ENCODE data around the gene FAAP20.

DNA sequence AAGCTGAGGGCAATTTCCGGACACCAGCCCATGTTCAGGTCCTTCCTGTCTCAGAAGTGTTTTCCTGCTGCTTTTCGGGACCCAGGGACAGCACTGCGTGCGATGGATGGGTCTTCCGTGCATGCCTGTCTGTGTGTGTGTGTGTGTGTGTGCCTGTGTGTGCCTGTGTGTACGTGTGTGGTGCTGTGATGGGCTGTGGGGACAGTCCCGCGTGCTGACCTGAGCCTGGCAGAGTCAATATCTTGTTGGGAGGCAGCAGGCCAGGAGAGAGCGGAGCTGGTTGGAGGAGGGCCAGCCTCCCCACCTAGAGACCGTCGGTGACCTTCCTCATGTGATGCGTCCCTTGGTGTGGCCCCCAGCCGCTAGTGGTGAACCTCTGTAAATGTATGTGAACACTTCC lies 47.2 kb upstream of the FAAP20 start:
- TF ChIP-seq, protein P1, sequence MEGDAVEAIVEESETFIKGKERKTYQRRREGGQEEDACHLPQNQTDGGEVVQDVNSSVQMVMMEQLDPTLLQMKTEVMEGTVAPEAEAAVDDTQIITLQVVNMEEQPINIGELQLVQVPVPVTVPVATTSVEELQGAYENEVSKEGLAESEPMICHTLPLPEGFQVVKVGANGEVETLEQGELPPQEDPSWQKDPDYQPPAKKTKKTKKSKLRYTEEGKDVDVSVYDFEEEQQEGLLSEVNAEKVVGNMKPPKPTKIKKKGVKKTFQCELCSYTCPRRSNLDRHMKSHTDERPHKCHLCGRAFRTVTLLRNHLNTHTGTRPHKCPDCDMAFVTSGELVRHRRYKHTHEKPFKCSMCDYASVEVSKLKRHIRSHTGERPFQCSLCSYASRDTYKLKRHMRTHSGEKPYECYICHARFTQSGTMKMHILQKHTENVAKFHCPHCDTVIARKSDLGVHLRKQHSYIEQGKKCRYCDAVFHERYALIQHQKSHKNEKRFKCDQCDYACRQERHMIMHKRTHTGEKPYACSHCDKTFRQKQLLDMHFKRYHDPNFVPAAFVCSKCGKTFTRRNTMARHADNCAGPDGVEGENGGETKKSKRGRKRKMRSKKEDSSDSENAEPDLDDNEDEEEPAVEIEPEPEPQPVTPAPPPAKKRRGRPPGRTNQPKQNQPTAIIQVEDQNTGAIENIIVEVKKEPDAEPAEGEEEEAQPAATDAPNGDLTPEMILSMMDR (IDR thresholded peaks at IDR 0.05): no peak
- TF ChIP-seq POLR2AphosphoS5 (IDR thresholded peaks at IDR 0.05): no peak

Data from upper lobe of left lung (tissue), 4 donors.